Bronchial smooth muscle cell (primary cell): ENCODE data around the gene SIX4. TPM values are rescaled to one million over a fixed set of nuclear protein-coding genes. Genes with fewer than 3 reads are reported as not detected.

ENCODE experiments used
- total RNA-seq: library from RNA; depleted of rRNA; stranded (reverse); fragments of >200 nt; gene quantifications from 2 replicates; pipeline ENCODE4 v1.2.1, GENCODE V29; 2014

SIX4 gene
- 8.5 and 14.5 TPM in 2 replicates for total RNA-seq

GRCh38 chr14:60723907-60724618, at the start of gene SIX4:
Gene SIX4 (minus strand): TSS chr14:60724351. CDS start chr14:60724074, 277 bp downstream.

GRCh38 chr14:60734465-60735242, 10.5 kb upstream of the SIX4 start, which contains the start of gene MNAT1:
Gene MNAT1 (plus strand): TSS chr14:60734761. CDS start chr14:60734863, 102 bp downstream.

Other genes starting within 250 kb of the SIX4 start
- 0.16 TPM in 1 of 2 replicates, not detected in the other for gene C14orf39, start 238.3 kb downstream of the SIX4 start, total RNA-seq
- gene SIX6, start 215.2 kb downstream of the SIX4 start, total RNA-seq = not detected in 2 replicates
- 9.8 and 18.1 TPM in 2 replicates for gene SIX1, start 74.9 kb downstream of the SIX4 start, total RNA-seq
- 26.3 and 49.5 TPM in 2 replicates for gene MNAT1, start 10.4 kb upstream of the SIX4 start, total RNA-seq